GM12892 (cell line): Measurements from ENCODE around the gene PTPRK.

ENCODE experiments used
- POLR2A ChIP-seq: IDR thresholded peaks from 2 replicates; pipeline ENCODE4 v1.6.1; 2011; ENCODE audit warnings: low read depth, low read length, control low read depth
- POLR2AphosphoS5 ChIP-seq: IDR thresholded peaks from 2 replicates; pipeline ENCODE4 v1.6.1; 2011; ENCODE audit warnings: low read depth, low read length, control low read depth
- TAF1 ChIP-seq: IDR thresholded peaks from 2 replicates; pipeline ENCODE4 v1.6.1; 2011; ENCODE audit warnings: low read depth, mild to moderate bottlenecking, control low read depth, low read length, borderline replicate concordance

DNA sequence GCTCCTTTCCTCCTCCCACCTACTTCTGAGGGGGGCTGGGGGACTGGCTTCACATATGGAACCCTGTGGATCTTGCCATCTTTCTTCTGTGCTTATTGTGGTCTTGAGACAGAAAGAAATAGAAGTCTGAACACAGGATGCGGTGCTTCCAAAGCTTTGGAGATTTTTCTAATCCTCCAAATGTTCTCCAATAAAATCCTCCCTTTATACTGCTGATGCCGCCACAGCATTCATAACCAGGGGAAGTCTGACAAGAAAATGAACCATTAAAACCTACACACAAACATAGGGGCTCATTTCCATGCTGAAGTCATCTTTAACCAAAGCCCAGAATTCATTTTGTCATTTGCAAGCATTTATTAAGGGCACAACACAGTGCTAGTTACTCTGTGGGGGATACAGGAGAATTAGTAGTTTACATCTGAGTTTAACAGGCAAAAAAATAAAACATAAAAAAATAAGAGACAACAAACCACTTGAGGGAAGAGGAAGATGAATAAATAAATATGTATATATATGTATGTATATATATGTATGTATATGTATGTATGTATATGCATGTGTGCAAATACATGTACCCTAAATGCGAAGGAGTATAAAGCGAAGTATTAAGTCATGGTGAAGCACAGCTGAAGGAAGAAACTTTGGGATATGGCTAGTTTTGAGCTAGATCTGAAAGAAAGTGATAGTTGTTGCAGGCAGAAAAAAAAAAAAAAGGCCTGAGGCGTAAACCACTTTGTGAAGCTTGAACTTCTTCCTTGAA lies 5.9 kb upstream of the PTPRK start:
- TF ChIP-seq POLR2AphosphoS5 (no peak), POLR2A (no peak), TAF1 (no peak)
